Measurements from ENCODE around the gene DMBT1.

Gene DMBT1

DNA sequence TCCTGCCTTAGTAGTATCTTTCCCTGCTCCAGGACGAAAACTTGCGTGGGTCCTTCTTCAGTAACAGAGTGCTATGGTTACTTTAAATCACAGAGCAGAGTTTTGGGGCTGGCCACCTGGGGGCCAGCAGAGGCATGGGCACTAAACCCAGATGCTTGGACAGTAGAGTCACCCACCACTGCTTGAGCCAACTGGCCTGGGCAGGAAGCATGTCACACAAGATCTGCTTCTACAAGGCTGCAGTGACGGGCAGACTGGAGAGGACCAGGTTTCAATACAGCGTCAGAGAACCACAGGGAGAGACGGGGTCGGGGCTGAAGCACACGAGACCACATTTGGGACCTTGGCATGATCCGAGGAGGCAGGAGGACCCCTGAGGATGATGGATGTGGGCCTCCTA, 14.3 kb upstream of the DMBT1 start:
- no peak for DNase-seq (ENCODE audit: low spot score)

GRCh38 chr10:122548407-122549085, 12.0 kb upstream of the DMBT1 start:
- no peak overlapping the region for H3K4me2 ChIP-seq (ENCODE audit: insufficient read depth, low read length, poor library complexity, severe bottlenecking)
- WGBS, 2 donors (ENCODE audit: extremely low coverage in 2 of 2, insufficient read length in 2 of 2, insufficient replicate concordance in 1 of 2), result no CpG with 5 or more reads among the region's 11 CpGs
- no peak overlapping the region for H4K8ac ChIP-seq (ENCODE audit: low read depth, low read length)
- H3K4ac ChIP-seq (ENCODE audit: low read length), result no peak overlapping the region
- H4K91ac ChIP-seq (ENCODE audit: low read depth, low read length, poor library complexity), result no peak overlapping the region
- no peak overlapping the region for H3K4me3 ChIP-seq (ENCODE audit: low read length in 2 of 2)
- DNase-seq (ENCODE audit: low spot score), result no peak
- H3K4me1 ChIP-seq (ENCODE audit: control insufficient read depth in 2 of 2, insufficient read depth in 1 of 2, low read depth in 1 of 2, low read length in 2 of 2), result no peaks in the 10 kb centered on the region
- H3K9ac ChIP-seq (ENCODE audit: low read depth, low read length, poor library complexity), result no peak overlapping the region
- H3K23ac ChIP-seq (ENCODE audit: low read depth, low read length, poor library complexity), result no peak overlapping the region
- no peak overlapping the region for H3K18ac ChIP-seq (ENCODE audit: low read length)
- no peaks in the 10 kb centered on the region for H3K36me3 ChIP-seq (replicated peaks in 1 of 2; ENCODE audit: control insufficient read depth in 2 of 2, insufficient read depth in 2 of 2, low read length in 2 of 2)
- H3K27ac ChIP-seq (replicated peaks; ENCODE audit: low read length), result no peak overlapping the region
- H2BK120ac ChIP-seq (ENCODE audit: low read depth, low read length), result no peak overlapping the region
- no peak overlapping the region for H2AFZ ChIP-seq (ENCODE audit: low read length)
- no peak overlapping the region for H3K14ac ChIP-seq (ENCODE audit: low read length)
- H2BK12ac ChIP-seq (ENCODE audit: low read length), result no peak overlapping the region
- no peak overlapping the region for H2AK5ac ChIP-seq (ENCODE audit: low read depth, low read length)
- H3K27me3 ChIP-seq (ENCODE audit: control insufficient read depth in 3 of 3, insufficient read depth in 3 of 3, low read depth in 1 of 3, low read length in 3 of 3), result peaks cover 0 to 13% (median 0%) of the 10 kb centered on the region in 3 experiments
- no peaks in the 10 kb centered on the region for H3K79me1 ChIP-seq (ENCODE audit: low read depth, low read length)
- H2BK5ac ChIP-seq (ENCODE audit: low read length), result no peak overlapping the region
- no peak overlapping the region for H2BK15ac ChIP-seq (ENCODE audit: low read length)
- H3K9me3 ChIP-seq (replicated peaks in 1 of 2; ENCODE audit: control insufficient read depth in 2 of 2, insufficient read depth in 1 of 2, low read depth in 1 of 2, low read length in 2 of 2), result no peaks in the 10 kb centered on the region

More for the DNA sequence above, 14.3 kb upstream of the DMBT1 start:
- H2BK15ac ChIP-seq (ENCODE audit: low read length), result peak overlapping the region; percentile 38
- H3K4me2 ChIP-seq (ENCODE audit: insufficient read depth, low read length, poor library complexity, severe bottlenecking), result no peak overlapping the region
- H2AFZ ChIP-seq (ENCODE audit: low read length), result no peak overlapping the region
- H3K4ac ChIP-seq (ENCODE audit: low read length), result no peak overlapping the region
- H3K23ac ChIP-seq (ENCODE audit: low read depth, low read length, poor library complexity), result no peak overlapping the region
- H3K4me3 ChIP-seq (ENCODE audit: low read length in 2 of 2), result no peak overlapping the region
- no CpG with 5 or more reads among the region's 8 CpGs for WGBS, 2 donors (ENCODE audit: extremely low coverage in 2 of 2, insufficient read length in 2 of 2, insufficient replicate concordance in 1 of 2)
- H3K27ac ChIP-seq (replicated peaks; ENCODE audit: low read length), result no peak overlapping the region
- H3K4me1 ChIP-seq (ENCODE audit: control insufficient read depth in 2 of 2, insufficient read depth in 1 of 2, low read depth in 1 of 2, low read length in 2 of 2), result no peaks in the 10 kb centered on the region
- no peak overlapping the region for H2BK120ac ChIP-seq (ENCODE audit: low read depth, low read length)
- peaks cover 0 to 16% (median 0%) of the 10 kb centered on the region in 3 experiments for H3K27me3 ChIP-seq (ENCODE audit: control insufficient read depth in 3 of 3, insufficient read depth in 3 of 3, low read depth in 1 of 3, low read length in 3 of 3)
- H2AK5ac ChIP-seq (ENCODE audit: low read depth, low read length), result peak overlapping the region; percentile 87
- peak overlapping the region; percentile 63 for H3K9ac ChIP-seq (ENCODE audit: low read depth, low read length, poor library complexity)
- H2BK12ac ChIP-seq (ENCODE audit: low read length), result no peak overlapping the region
- no peaks in the 10 kb centered on the region for H3K36me3 ChIP-seq (replicated peaks in 1 of 2; ENCODE audit: control insufficient read depth in 2 of 2, insufficient read depth in 2 of 2, low read length in 2 of 2)
- no peaks in the 10 kb centered on the region for H3K79me1 ChIP-seq (ENCODE audit: low read depth, low read length)
- no peaks in the 10 kb centered on the region for H3K9me3 ChIP-seq (replicated peaks in 1 of 2; ENCODE audit: control insufficient read depth in 2 of 2, insufficient read depth in 1 of 2, low read depth in 1 of 2, low read length in 2 of 2)
- H2BK5ac ChIP-seq (ENCODE audit: low read length), result no peak overlapping the region
- H3K14ac ChIP-seq (ENCODE audit: low read length), result peak overlapping the region; percentile 84
- no peak overlapping the region for H4K8ac ChIP-seq (ENCODE audit: low read depth, low read length)
- H3K18ac ChIP-seq (ENCODE audit: low read length), result peak overlapping the region; percentile 74
- H4K91ac ChIP-seq (ENCODE audit: low read depth, low read length, poor library complexity), result no peak overlapping the region

DNA sequence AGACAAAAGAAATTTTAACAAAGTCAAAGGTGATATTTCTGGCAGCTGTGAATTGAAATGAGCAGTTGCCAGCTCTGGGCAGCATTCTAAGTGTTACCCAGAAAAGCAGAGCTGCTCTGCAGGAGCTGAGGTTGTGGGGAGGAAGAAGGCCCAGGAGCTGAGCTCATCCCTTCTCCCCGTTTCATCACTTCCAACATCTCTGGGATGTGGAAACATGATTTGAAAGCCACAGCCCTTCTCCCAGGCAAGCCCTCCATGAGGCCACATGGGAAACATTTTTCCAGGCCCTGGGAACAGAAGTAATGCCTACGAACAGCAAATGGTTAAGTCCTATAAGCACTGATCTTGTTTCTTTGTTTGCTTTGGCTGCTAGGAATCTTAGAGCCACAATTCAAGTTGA, 10.9 kb upstream of the DMBT1 start:
- Histone ChIP-seq H3K27ac (replicated peaks; ENCODE audit: low read length) (no peak overlapping the region), H3K79me1 (ENCODE audit: low read depth, low read length) (no peaks in the 10 kb centered on the region), H2AFZ (ENCODE audit: low read length) (no peak overlapping the region), H3K23ac (ENCODE audit: low read depth, low read length, poor library complexity) (no peak overlapping the region), H3K4me2 (ENCODE audit: insufficient read depth, low read length, poor library complexity, severe bottlenecking) (no peak overlapping the region), H3K9ac (ENCODE audit: low read depth, low read length, poor library complexity) (no peak overlapping the region), H3K18ac (ENCODE audit: low read length) (no peak overlapping the region), H2BK15ac (ENCODE audit: low read length) (no peak overlapping the region), H3K4me3 (ENCODE audit: low read length in 2 of 2) (no peak overlapping the region), H4K8ac (ENCODE audit: low read depth, low read length) (no peak overlapping the region), H3K9me3 (replicated peaks in 1 of 2; ENCODE audit: control insufficient read depth in 2 of 2, insufficient read depth in 1 of 2, low read depth in 1 of 2, low read length in 2 of 2) (no peaks in the 10 kb centered on the region), H2BK120ac (ENCODE audit: low read depth, low read length) (no peak overlapping the region), H3K14ac (ENCODE audit: low read length) (no peak overlapping the region), H2AK5ac (ENCODE audit: low read depth, low read length) (no peak overlapping the region), H3K4me1 (ENCODE audit: control insufficient read depth in 2 of 2, insufficient read depth in 1 of 2, low read depth in 1 of 2, low read length in 2 of 2) (no peaks in the 10 kb centered on the region), H2BK12ac (ENCODE audit: low read length) (no peak overlapping the region), H3K4ac (ENCODE audit: low read length) (no peak overlapping the region), H4K91ac (ENCODE audit: low read depth, low read length, poor library complexity) (no peak overlapping the region), H2BK5ac (ENCODE audit: low read length) (no peak overlapping the region), H3K36me3 (replicated peaks in 1 of 2; ENCODE audit: control insufficient read depth in 2 of 2, insufficient read depth in 2 of 2, low read length in 2 of 2) (no peaks in the 10 kb centered on the region), H3K27me3 (ENCODE audit: control insufficient read depth in 3 of 3, insufficient read depth in 3 of 3, low read depth in 1 of 3, low read length in 3 of 3) (peaks cover 0 to 9% (median 0%) of the 10 kb centered on the region in 3 experiments)
- WGBS, 2 donors (ENCODE audit: extremely low coverage in 2 of 2, insufficient read length in 2 of 2, insufficient replicate concordance in 1 of 2), result no CpG with 5 or more reads among the region's 2 CpGs
- no peak for DNase-seq (ENCODE audit: low spot score)

DNA sequence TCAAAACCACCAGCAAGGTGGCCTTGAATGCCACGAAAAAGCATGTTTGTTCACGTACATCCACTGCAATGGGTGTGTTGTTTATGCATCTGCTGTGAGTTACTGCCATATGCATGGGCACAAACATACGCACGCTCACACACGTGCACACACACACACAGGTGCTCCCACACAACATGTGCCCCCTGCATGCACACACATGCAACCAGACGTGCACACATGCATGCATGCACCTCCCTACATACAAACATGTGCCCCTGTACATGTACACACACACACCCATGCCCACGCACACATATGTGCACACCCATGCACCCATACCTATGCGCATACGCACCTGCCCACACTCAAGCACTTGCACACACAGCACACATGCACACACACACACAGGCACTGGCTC, 10.1 kb upstream of the DMBT1 start:
- peaks cover 0 to 9% (median 0%) of the 10 kb centered on the region in 3 experiments for H3K27me3 ChIP-seq (ENCODE audit: control insufficient read depth in 3 of 3, insufficient read depth in 3 of 3, low read depth in 1 of 3, low read length in 3 of 3)
- peak overlapping the region; percentile 64 for H3K9ac ChIP-seq (ENCODE audit: low read depth, low read length, poor library complexity)
- H3K4me1 ChIP-seq (ENCODE audit: control insufficient read depth in 2 of 2, insufficient read depth in 1 of 2, low read depth in 1 of 2, low read length in 2 of 2), result no peaks in the 10 kb centered on the region
- no peak overlapping the region for H3K4ac ChIP-seq (ENCODE audit: low read length)
- H2AFZ ChIP-seq (ENCODE audit: low read length), result no peak overlapping the region
- H3K9me3 ChIP-seq (replicated peaks in 1 of 2; ENCODE audit: control insufficient read depth in 2 of 2, insufficient read depth in 1 of 2, low read depth in 1 of 2, low read length in 2 of 2), result no peaks in the 10 kb centered on the region
- peak overlapping the region; percentile 42 for H3K18ac ChIP-seq (ENCODE audit: low read length)
- H3K36me3 ChIP-seq (replicated peaks in 1 of 2; ENCODE audit: control insufficient read depth in 2 of 2, insufficient read depth in 2 of 2, low read length in 2 of 2), result no peaks in the 10 kb centered on the region
- no peak overlapping the region for H2BK12ac ChIP-seq (ENCODE audit: low read length)
- no CpG with 5 or more reads among the region's 9 CpGs for WGBS, 2 donors (ENCODE audit: extremely low coverage in 2 of 2, insufficient read length in 2 of 2, insufficient replicate concordance in 1 of 2)
- H3K79me1 ChIP-seq (ENCODE audit: low read depth, low read length), result no peaks in the 10 kb centered on the region
- H3K4me2 ChIP-seq (ENCODE audit: insufficient read depth, low read length, poor library complexity, severe bottlenecking), result no peak overlapping the region
- H2BK15ac ChIP-seq (ENCODE audit: low read length), result no peak overlapping the region
- H2BK120ac ChIP-seq (ENCODE audit: low read depth, low read length), result no peak overlapping the region
- H4K91ac ChIP-seq (ENCODE audit: low read depth, low read length, poor library complexity), result no peak overlapping the region
- H2BK5ac ChIP-seq (ENCODE audit: low read length), result no peak overlapping the region
- H3K27ac ChIP-seq (replicated peaks; ENCODE audit: low read length), result no peak overlapping the region
- H3K23ac ChIP-seq (ENCODE audit: low read depth, low read length, poor library complexity), result no peak overlapping the region
- no peak for DNase-seq (ENCODE audit: low spot score)
- H2AK5ac ChIP-seq (ENCODE audit: low read depth, low read length), result no peak overlapping the region
- H4K8ac ChIP-seq (ENCODE audit: low read depth, low read length), result no peak overlapping the region
- peak overlapping the region in 1 of 2 donors; percentile 31 for H3K4me3 ChIP-seq (ENCODE audit: low read length in 2 of 2)
- no peak overlapping the region for H3K14ac ChIP-seq (ENCODE audit: low read length)
